ENCODE measurements around the gene ZNF611. TPM values are rescaled to one million over a fixed set of nuclear protein-coding genes. Genes with fewer than 3 reads are reported as not detected.
A peak's percentile ranks its signal among the peaks of the same experiment; 100 is the strongest.

Gene ZNF611
- total RNA-seq, 1 experiment from 2014 or later, result 16.6 TPM

DNA sequence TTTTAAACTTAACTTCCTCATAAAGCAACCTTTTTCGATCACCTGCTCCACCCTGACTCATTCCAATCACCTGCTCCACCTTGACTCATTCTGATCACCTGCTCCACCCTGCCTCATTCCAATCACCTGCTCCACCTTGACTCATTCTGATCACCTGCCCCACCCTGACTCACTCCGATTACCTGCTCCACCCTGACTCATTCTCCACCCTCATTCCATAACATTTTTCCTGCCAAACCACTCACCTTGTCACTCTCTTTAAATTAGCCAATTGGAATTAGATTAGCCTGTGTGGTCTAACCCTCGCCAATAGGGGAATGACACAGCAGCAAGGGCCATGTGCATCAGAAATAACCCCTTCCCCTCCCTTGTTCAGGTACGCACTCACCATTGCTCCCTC, 64.8 kb downstream of the ZNF611 start:
- CTCF ChIA-PET, result no interaction called here
- in situ Hi-C loops (cut with HindIII; ENCODE audit: low pct_unique_long_range_greater_than_20kb, low sequenced_read_pairs), result no loop called here
- no TSS peak for BruUV-seq (replicated peaks)
- Histone ChIP-seq H3K27ac (ENCODE audit: low read length) (no peak overlapping the region), H3K4me1 (ENCODE audit: control insufficient read depth, insufficient read depth, low read length) (no peaks in the 10 kb centered on the region), H3K27me3 (ENCODE audit: control insufficient read depth, insufficient read depth, low read length) (no peaks in the 10 kb centered on the region), H3K4me3 (ENCODE audit: low read depth in 2 of 2, low read length in 2 of 2) (no peak overlapping the region), H3K36me3 (ENCODE audit: control insufficient read depth, insufficient read depth, low read length) (no peaks in the 10 kb centered on the region), H3K9me3 (ENCODE audit: control insufficient read depth, insufficient read depth, low read depth, low read length) (no peaks in the 10 kb centered on the region)
- DNase-seq (ENCODE audit: low read depth, low spot score) (peak; percentile 53), ATAC-seq (no peak)
- intact Hi-C loops (cut with micrococcal nuclease; ENCODE audit: unreplicated experiment), result no loop called here
- no peak for TF ChIP-seq POLR2AphosphoS5 (IDR thresholded peaks at IDR 0.05; ENCODE audit: low read depth, low read length)
- TF ChIP-seq, protein P1, sequence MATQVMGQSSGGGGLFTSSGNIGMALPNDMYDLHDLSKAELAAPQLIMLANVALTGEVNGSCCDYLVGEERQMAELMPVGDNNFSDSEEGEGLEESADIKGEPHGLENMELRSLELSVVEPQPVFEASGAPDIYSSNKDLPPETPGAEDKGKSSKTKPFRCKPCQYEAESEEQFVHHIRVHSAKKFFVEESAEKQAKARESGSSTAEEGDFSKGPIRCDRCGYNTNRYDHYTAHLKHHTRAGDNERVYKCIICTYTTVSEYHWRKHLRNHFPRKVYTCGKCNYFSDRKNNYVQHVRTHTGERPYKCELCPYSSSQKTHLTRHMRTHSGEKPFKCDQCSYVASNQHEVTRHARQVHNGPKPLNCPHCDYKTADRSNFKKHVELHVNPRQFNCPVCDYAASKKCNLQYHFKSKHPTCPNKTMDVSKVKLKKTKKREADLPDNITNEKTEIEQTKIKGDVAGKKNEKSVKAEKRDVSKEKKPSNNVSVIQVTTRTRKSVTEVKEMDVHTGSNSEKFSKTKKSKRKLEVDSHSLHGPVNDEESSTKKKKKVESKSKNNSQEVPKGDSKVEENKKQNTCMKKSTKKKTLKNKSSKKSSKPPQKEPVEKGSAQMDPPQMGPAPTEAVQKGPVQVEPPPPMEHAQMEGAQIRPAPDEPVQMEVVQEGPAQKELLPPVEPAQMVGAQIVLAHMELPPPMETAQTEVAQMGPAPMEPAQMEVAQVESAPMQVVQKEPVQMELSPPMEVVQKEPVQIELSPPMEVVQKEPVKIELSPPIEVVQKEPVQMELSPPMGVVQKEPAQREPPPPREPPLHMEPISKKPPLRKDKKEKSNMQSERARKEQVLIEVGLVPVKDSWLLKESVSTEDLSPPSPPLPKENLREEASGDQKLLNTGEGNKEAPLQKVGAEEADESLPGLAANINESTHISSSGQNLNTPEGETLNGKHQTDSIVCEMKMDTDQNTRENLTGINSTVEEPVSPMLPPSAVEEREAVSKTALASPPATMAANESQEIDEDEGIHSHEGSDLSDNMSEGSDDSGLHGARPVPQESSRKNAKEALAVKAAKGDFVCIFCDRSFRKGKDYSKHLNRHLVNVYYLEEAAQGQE (IDR thresholded peaks at IDR 0.05; ENCODE audit: insufficient read depth in 1 of 2, low read depth in 2 of 2, low read length in 1 of 2), result no peak
- no peak for TF ChIP-seq TCF7L2 (IDR thresholded peaks at IDR 0.05; ENCODE audit: low read depth, low read length)
- TF ChIP-seq, protein P2, sequence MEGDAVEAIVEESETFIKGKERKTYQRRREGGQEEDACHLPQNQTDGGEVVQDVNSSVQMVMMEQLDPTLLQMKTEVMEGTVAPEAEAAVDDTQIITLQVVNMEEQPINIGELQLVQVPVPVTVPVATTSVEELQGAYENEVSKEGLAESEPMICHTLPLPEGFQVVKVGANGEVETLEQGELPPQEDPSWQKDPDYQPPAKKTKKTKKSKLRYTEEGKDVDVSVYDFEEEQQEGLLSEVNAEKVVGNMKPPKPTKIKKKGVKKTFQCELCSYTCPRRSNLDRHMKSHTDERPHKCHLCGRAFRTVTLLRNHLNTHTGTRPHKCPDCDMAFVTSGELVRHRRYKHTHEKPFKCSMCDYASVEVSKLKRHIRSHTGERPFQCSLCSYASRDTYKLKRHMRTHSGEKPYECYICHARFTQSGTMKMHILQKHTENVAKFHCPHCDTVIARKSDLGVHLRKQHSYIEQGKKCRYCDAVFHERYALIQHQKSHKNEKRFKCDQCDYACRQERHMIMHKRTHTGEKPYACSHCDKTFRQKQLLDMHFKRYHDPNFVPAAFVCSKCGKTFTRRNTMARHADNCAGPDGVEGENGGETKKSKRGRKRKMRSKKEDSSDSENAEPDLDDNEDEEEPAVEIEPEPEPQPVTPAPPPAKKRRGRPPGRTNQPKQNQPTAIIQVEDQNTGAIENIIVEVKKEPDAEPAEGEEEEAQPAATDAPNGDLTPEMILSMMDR (IDR thresholded peaks at IDR 0.05), result no peak
- TF ChIP-seq SIN3A (IDR thresholded peaks at IDR 0.05; ENCODE audit: borderline replicate concordance, insufficient read depth, low read depth, low read length), result no peak
- POLR2A ChIA-PET, result no interaction called here

GRCh38 chr19:52669586-52669985, 65.3 kb downstream of the ZNF611 start:
- ChIA-PET POLR2A (no interaction called here), CTCF (no interaction called here)
- Histone ChIP-seq H3K36me3 (ENCODE audit: control insufficient read depth, insufficient read depth, low read length) (no peaks in the 10 kb centered on the region), H3K9me3 (ENCODE audit: control insufficient read depth, insufficient read depth, low read depth, low read length) (no peaks in the 10 kb centered on the region), H3K27ac (ENCODE audit: low read length) (no peak overlapping the region), H3K27me3 (ENCODE audit: control insufficient read depth, insufficient read depth, low read length) (no peaks in the 10 kb centered on the region), H3K4me1 (ENCODE audit: control insufficient read depth, insufficient read depth, low read length) (no peaks in the 10 kb centered on the region), H3K4me3 (ENCODE audit: low read depth in 2 of 2, low read length in 2 of 2) (no peak overlapping the region)
- ATAC-seq, result no peak
- intact Hi-C loops (cut with micrococcal nuclease; ENCODE audit: unreplicated experiment), result no loop called here
- no peak for DNase-seq (ENCODE audit: low read depth, low spot score)
- TF ChIP-seq, protein P2 (IDR thresholded peaks at IDR 0.05), result no peak
- TF ChIP-seq, protein P1 (IDR thresholded peaks at IDR 0.05; ENCODE audit: insufficient read depth in 1 of 2, low read depth in 2 of 2, low read length in 1 of 2), result no peak
- TF ChIP-seq TCF7L2 (IDR thresholded peaks at IDR 0.05; ENCODE audit: low read depth, low read length) (no peak), POLR2AphosphoS5 (IDR thresholded peaks at IDR 0.05; ENCODE audit: low read depth, low read length) (no peak), SIN3A (IDR thresholded peaks at IDR 0.05; ENCODE audit: borderline replicate concordance, insufficient read depth, low read depth, low read length) (no peak)
- in situ Hi-C loops (cut with HindIII; ENCODE audit: low pct_unique_long_range_greater_than_20kb, low sequenced_read_pairs), result no loop called here
- no TSS peak for BruUV-seq (replicated peaks)
